NCI-H1105 (cell line): ENCODE measurements around the gene SSR1.

Experiments
- DNase-seq: peaks from one replicate; lab custom pipeline; 2025; lab: John Stamatoyannopoulos, UW

The SSR1 gene

DNA sequence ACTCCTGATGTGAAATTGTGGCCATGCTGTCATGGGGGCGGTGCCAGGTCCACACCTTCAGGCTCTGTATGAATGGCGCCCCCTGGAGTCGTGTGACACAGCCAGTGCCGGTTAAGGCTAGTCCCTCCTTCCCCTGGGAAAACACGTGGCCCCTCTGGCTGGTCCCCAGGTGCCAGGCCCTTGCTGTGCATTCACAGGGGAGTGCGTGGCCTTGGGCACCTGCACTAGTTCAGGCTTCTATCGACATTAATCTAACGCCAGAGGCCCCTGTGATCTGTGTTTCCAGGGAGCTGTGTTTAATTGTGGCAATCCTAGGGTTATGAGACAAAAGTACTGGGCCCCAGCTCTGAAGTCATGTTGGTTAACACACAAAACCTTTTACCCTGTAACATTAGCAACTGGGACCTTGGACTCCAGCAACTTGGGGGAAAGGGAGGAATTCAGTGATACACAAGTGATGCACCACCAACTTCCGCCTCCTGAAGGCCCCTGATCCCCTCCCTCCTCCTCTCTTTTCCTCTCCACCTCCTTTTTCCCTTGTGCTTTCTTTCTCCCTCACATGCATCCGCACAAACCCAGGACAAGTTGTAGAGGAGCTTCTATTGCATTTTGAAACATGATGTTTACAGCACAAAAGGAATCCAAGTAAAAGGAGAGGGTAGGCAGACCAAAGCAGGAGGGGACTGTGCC lies 74.0 kb downstream of the SSR1 start:
- DNase-seq: peak; percentile 94

DNA sequence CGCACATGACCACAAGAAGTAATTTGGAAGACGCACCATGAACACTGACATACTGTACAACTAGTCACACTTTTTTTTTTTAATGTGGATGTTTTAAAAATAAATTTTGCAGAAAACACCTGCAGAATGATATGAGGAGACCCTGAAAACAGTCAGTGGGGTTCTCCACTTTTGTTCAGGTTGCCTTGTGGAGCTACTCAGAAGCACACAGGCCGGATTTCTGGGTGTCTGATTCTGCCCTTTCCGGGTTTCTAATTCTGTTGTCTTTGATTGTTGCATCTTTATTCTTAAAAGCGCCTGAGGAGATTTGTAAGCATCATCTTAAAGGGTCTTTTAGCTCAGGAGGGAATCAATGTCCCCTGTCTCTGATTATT lies 74.5 kb downstream of the SSR1 start:
- no peak for DNase-seq

DNA sequence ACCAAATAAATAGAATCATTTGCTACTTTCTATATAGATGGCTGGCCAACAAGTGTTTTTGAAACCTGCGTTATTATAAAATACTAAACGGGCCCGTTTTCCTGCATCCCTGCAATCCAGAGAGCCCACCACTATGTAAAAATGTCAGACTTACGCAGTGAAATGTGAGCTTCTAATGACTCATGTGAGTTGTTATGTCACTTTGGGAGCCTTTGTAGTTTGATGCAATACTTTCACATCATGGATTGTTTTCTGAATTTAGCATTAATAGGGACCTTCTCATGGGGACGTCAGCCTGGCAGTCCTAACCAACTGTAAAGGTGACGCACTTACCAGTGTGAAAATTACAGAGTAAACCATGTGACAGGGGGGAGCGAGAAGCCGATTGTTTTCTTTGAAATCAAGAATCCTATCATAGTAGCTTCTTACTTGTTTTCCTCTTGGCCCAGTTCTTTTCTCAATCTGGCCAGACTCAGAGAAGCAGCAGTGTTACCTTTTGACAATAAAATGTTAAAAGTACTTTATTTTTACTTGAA lies 75.3 kb downstream of the SSR1 start:
- DNase-seq: no peak

DNA sequence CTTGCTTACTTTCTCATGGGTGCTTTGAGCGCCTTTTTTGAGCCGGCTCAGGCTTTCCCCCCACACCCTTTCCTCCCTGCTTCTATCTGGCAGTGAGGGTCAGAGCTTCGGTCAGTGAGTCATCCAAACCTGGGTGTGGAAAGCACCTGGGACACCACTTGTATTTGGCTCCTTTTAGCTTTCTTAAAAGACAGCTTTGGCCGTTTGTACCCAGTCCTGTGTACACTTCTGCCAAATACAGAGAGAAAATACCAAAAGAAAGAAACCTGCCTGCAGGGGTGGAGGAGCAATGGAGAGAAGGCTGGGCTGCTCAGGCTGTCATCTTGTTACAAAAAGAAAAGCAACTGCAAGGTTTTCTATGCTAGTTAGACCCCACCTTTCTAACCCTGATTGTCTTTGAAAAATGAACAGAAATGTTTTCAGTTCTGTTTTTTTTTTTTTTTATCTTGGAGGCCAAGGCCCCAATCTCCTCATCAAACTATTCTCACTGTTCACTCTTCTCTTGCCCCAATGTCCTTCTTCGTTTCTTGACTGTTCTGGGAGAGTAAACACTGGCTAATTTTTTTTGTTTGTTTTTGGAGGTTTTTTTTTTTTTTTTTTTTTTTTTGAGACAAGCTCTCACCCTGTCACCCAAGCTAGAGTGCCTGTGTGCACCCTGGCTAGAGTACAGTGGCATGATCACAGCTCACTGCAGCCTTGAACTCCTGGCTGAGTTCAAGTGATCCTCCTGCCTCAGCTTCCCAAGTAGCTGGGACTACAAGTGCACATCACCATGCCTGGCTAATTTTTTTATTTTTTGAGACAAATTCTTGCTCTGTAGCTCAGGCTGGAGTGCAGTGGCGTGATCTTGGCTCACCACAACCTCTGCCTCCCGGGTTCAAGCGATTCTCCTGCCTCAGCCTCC lies 76.4 kb downstream of the SSR1 start:
- no peak for DNase-seq

GRCh38 chr6:7235712-7236305 lies 77.2 kb downstream of the SSR1 start:
- peak; percentile 37 for DNase-seq

- DNase-seq: no peak
Observed at GRCh38 chr6:7234547-7234946, 78.5 kb downstream of the SSR1 start.

DNA sequence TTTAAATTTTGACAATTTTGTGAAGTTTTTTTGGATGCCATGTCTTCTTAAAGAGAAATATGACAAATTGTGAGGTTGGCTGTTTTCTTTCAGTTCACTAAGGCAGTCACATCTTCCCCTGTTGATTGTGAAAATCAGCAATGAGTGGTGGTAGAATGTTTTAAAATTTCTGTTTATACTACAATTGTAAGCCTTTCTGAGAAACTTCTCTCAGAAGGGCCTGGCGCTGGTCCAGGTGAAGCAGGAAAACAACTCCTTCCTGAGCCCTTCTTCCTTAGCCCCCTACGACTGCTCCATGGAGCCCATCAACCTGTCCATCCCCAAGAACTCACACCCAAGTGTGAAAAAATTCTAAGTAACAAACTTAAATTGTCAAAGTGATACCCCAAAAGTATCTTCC lies 80.6 kb downstream of the SSR1 start:
- no peak for DNase-seq

GRCh38 chr6:7230956-7231713 lies 81.9 kb downstream of the SSR1 start:
- DNase-seq: no peak

GRCh38 chr6:7230327-7230691 lies 82.7 kb downstream of the SSR1 start:
- DNase-seq: no peak

- DNase-seq: no peak
Observed at GRCh38 chr6:7229376-7230326, 83.3 kb downstream of the SSR1 start.

DNA sequence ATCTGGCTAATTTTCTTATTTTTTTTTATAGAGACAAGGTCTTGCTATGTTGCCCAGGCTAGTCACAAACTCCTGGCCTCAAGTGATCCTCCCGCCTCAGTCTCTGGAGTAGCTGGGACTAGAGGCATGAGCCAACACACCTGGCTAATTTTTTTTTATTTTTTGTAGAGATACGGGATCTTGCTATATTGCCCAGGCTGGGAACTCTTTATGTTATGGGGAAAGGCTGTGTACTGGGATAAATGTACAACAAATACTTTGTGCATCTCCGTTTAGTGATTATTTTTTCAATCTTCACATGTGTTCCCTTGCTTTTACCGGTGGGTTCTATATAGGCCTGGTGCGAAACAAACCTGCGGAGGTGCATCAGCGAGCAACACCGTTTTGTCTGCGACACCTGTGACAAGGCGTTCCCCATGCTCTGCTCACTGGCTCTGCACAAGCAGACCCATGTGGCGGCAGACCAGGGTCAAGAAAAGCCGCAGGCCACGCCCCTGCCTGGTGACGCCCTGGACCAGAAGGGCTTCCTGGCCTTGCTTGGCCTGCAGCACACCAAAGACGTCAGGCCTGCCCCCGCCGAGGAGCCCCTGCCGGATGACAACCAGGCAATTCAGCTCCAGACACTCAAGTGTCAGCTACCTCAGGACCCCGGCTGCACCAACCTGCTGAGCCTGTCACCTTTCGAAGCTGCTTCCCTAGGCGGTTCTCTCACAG lies 84.2 kb downstream of the SSR1 start:
- DNase-seq: no peak

DNA sequence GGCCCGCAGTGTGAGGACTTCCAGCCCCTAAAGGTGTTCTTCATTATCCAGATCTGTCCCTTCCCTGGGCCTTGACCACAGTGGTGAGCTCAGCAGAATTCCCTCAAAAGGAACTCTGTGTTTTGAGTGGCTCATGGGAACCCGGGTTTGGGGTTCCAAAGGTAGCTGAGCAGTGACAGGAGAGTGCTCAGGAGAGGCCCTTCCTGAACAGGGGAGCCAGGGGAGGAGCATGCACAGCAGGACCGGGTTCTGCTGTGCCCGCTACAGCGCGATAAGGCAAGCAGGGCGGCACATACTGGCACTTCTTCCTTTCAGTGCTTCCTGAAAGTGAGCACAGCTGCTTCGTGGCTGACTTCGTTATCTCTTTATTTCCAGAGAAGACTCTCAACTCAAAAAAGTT lies 88.3 kb downstream of the SSR1 start:
- no peak for DNase-seq

- DNase-seq: no peak
Observed at GRCh38 chr6:7222197-7222596, 90.8 kb downstream of the SSR1 start.

DNA sequence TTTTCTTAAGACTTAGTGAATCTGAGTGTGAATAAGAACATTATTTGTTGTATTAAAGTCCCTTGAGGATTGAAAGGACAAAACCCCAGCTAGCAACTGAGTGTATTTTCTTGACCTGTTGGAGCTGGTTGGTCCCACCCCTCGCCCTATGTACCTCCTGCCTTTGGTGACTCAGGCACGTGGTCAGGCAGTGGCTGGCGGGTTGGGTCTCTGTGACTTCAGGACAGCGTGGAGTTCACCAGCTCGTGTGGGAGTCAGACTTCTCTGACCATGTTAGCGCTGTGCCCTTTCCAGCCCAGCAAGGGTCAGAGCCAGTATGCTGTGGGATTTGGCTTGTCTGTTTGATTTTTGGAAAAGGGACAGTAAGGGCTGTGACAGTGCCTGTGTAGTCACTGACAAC lies 93.7 kb downstream of the SSR1 start:
- DNase-seq: no peak

- no peak for DNase-seq
Observed at GRCh38 chr6:7218406-7218988, 94.5 kb downstream of the SSR1 start.
